GM18909 (cell line): Measurements from ENCODE around the gene IFT27.

Experiments
- ATAC-seq: cut with Tn5 transposase; IDR thresholded peaks from one replicate; pipeline ENCODE4 v1.9.1; 2021; ENCODE audit warnings: mild to moderate bottlenecking; ENCODE audit not compliant: unreplicated experiment, poor library complexity

The IFT27 gene

GRCh38 chr22:36729321-36729720 lies 46.6 kb downstream of the IFT27 start:
- ATAC-seq: no peak

DNA sequence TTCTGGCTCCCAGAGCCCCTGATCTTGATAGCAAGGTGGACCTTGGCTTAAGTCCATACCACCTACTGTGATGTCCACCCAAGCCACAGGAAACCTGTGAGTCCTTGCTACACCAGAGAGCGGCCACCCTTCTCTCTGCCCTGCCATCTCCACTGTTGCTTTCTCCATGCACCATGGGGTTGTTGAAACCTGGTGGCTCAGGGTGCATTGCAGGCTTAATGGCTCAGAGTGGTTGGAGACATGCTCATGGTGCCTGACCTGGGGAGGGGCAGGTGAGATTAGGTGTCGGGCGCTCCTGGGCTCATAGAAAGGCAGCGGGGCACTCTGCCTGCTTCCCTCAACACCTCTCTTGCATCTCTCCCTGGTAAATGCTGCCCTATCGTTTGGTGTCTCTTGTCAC lies 47.4 kb downstream of the IFT27 start:
- no peak for ATAC-seq

DNA sequence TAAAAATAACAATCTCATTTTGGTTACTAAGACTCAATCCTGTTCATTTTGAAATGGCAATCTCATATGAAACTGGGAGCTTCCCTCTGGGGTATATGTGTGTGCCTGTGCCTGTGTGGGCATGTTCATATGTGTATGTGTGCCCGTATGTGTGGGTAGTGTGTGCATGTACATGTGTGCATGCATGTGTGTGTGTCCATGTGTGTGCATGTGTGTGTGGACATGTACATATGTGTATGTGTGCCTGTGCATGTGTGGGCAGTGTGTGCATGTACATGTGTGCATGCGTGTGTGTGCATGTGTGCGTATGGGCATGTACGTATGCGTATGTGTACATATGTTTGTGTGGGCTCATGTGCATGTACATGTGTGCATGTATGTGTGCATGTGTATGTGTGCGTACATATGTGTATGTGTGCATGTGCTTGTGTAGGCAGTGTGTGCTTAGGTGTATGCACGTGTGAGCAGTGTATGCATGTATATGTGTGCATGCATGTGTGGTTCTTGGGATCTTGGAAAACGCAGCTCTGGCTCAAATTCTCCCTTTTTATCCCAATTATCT lies 47.9 kb downstream of the IFT27 start:
- ATAC-seq: no peak

DNA sequence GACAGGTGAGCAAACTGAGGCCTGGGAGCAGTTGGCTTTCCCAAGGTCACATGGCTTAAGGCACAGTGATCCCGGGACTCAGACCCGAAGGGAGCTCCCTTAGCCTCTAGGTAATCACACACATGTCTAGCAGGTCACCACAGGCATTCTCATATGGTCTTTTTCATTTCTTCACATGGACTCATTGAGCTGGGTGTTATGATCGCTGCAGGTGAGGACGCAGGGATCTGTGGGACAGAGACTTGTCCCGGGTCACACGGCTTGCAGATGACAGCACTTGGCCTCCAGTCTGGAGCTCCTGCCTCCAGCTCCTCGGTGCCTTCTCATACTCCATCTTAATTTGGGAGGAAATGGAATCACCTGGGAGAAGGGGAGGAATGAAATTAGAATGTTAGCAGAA lies 48.8 kb downstream of the IFT27 start:
- no peak for ATAC-seq

GRCh38 chr22:36726007-36726380 lies 49.9 kb downstream of the IFT27 start:
- no peak for ATAC-seq

GRCh38 chr22:36725366-36726006 lies 50.4 kb downstream of the IFT27 start:
- no peak for ATAC-seq

GRCh38 chr22:36724836-36725235 lies 51.1 kb downstream of the IFT27 start:
- ATAC-seq: no peak

GRCh38 chr22:36722055-36722454 lies 53.9 kb downstream of the IFT27 start:
- no peak for ATAC-seq

GRCh38 chr22:36715647-36716046 lies 60.3 kb downstream of the IFT27 start:
- ATAC-seq: no peak

GRCh38 chr22:36714110-36714509 lies 61.8 kb downstream of the IFT27 start:
- ATAC-seq: no peak

- ATAC-seq: no peak
Measured at GRCh38 chr22:36713436-36713835, 62.5 kb downstream of the IFT27 start.
